Left ventricle myocardium inferior (tissue), 1 donor: ENCODE results near the gene KIF2A. TPM values are rescaled to one million over a fixed set of nuclear protein-coding genes. Genes with fewer than 3 reads are reported as not detected.
A peak's percentile ranks its signal among the peaks of the same experiment; 100 is the strongest.

Source experiments
- DNase-seq: peaks from one replicate; pipeline ENCODE4 v3.0.0-alpha.2; 2020
- H3K27ac ChIP-seq: fragments of 200-600 bp; replicated peaks from 2 replicates; pipeline ENCODE4 v1.8.0; 2021
- H3K27me3 ChIP-seq: fragments of 200-600 bp; 2 replicates; pipeline ENCODE4 v1.8.0; 2021; ENCODE audit warnings: low read depth
- H3K36me3 ChIP-seq: fragments of 200-600 bp; 2 replicates; pipeline ENCODE4 v1.8.0; 2021
- H3K4me1 ChIP-seq: fragments of 200-600 bp; 2 replicates; pipeline ENCODE4 v1.8.0; 2021
- H3K4me3 ChIP-seq: fragments of 200-600 bp; 2 replicates; pipeline ENCODE4 v1.8.0; 2021; ENCODE audit warnings: mild to moderate bottlenecking, moderate library complexity
- H3K9me3 ChIP-seq: fragments of 200-600 bp; replicated peaks from 2 replicates; pipeline ENCODE4 v1.8.0; 2021
- intact Hi-C: fragments of 100-400 bp; cut with micrococcal nuclease; formaldehyde crosslinking; loops from one replicate; pipeline ENCODE4 v1.11.0; 2022
- total RNA-seq: library from RNA; stranded (reverse); fragmentation: NEBNext Ultra II Directional; extraction: Animal tissue kit (Norgen Biotek cat#: 25700); gene quantifications from one replicate; pipeline ENCODE4 v1.2.1, GENCODE V29; 2021
- TF ChIP-seq, protein P1 (sequence below): fragments of 200-600 bp; IDR thresholded peaks from 2 replicates; pipeline ENCODE4 v1.8.0; 2021; ENCODE audit warnings: antibody characterized with exemption, mild to moderate bottlenecking, borderline replicate concordance
- donor health status: DM: no; HTN: yes; CAD: no; lungs with severe emphysema.

The KIF2A gene
- total RNA-seq, 1 donor from 2014 or later: 9.7 TPM

DNA sequence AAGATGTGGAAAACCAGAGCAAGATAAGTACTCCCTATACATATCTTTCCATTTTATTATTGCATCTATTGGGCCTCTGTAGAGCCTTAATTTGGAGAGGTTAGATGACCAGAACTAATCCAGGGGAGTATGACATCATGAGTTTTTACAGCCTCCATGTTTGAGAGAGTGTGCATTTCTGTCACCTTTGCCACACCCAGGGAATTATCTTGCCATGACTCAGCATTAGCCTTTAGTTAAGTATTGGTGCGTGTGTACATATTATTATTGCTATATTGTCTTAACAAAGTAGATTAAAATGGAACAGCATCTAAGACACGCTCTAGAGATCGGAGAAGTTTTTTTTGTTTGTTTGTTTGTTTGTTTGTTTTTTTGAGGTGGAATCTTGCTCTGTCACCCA is 70.1 kb downstream of the KIF2A start:
- H3K9me3 ChIP-seq: no peaks in the 10 kb centered on the region
- intact Hi-C loops: no loop called here
- no peaks in the 10 kb centered on the region for H3K4me1 ChIP-seq
- H3K36me3 ChIP-seq: peaks cover 77% of the 10 kb centered on the region
- no peak overlapping the region for H3K27ac ChIP-seq
- H3K4me3 ChIP-seq: no peak overlapping the region
- TF ChIP-seq, protein P1, sequence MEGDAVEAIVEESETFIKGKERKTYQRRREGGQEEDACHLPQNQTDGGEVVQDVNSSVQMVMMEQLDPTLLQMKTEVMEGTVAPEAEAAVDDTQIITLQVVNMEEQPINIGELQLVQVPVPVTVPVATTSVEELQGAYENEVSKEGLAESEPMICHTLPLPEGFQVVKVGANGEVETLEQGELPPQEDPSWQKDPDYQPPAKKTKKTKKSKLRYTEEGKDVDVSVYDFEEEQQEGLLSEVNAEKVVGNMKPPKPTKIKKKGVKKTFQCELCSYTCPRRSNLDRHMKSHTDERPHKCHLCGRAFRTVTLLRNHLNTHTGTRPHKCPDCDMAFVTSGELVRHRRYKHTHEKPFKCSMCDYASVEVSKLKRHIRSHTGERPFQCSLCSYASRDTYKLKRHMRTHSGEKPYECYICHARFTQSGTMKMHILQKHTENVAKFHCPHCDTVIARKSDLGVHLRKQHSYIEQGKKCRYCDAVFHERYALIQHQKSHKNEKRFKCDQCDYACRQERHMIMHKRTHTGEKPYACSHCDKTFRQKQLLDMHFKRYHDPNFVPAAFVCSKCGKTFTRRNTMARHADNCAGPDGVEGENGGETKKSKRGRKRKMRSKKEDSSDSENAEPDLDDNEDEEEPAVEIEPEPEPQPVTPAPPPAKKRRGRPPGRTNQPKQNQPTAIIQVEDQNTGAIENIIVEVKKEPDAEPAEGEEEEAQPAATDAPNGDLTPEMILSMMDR: no peak
- no peaks in the 10 kb centered on the region for H3K27me3 ChIP-seq
- no peak for DNase-seq

DNA sequence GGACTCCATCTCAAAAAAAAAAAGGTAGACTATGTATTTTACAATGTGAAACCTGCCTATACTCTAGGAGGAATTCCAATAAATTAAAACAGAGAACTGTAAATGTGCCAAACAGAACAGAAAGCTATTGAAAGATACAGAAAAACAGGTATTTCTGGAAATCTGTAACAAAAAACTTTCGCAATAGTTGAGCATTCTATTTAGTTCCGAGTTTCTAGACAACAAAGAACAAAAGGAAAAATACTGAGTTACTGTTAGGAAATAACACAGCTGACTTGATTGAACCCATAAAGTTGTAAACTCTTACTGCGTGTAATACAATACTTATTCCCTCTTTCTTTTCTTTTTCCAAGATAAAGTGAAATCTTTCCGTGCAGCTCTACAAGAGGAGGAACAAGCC is 79.1 kb downstream of the KIF2A start:
- H3K4me1 ChIP-seq: peaks cover 24% of the 10 kb centered on the region
- no peaks in the 10 kb centered on the region for H3K27me3 ChIP-seq
- peaks cover 84% of the 10 kb centered on the region for H3K36me3 ChIP-seq
- TF ChIP-seq, protein P1: no peak
- no peak overlapping the region for H3K4me3 ChIP-seq
- no peak for DNase-seq
- H3K27ac ChIP-seq: peak overlapping the region; percentile 1
- H3K9me3 ChIP-seq: no peaks in the 10 kb centered on the region
- intact Hi-C loops: no loop called here

DNA sequence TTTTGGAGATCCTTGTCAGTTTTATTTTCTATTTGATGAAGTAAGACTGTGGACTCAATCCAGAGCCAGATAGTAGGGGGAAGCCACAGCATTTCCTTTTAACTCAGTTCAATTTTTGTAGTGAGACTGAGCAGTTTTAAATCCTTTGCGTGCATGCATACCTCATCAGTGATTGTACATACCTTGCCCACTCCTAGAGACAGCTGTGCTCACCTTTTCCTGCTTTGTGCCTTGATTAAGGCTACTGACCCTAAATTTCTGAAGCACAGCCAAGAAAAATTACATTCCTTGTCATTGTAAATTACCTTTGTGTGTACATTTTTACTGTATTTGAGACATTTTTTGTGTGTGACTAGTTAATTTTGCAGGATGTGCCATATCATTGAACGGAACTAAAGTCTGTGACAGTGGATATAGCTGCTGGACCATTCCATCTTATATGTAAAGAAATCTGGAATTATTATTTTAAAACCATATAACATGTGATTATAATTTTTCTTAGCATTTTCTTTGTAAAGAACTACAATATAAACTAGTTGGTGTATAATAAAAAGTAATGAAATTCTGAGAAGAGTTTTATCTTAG is 79.9 kb downstream of the KIF2A start:
- DNase-seq: no peak

DNA sequence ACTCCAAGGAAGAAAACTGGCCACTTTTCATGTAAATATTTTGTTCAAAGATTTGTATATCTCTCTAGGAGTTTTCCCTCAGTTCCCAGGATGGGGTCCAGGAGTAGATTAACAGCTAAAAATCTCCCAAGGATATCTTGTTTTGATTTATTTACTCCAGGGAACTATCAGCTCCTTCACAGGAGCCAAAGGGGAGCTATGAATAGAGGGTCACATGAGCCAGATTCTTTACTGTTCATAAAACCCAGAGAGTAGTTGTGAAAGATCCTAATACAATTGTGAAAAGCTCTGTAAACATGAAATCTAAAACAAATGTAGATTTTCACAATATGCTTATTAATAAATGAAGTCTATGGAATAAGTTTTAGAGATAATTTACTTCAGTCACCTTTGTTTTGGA is 80.8 kb downstream of the KIF2A start:
- Histone ChIP-seq H3K4me1 (peaks cover 24% of the 10 kb centered on the region), H3K27ac (peak overlapping the region; percentile 65), H3K36me3 (peaks cover 85% of the 10 kb centered on the region), H3K9me3 (no peaks in the 10 kb centered on the region), H3K4me3 (no peak overlapping the region), H3K27me3 (no peaks in the 10 kb centered on the region)
- no peak for DNase-seq
- intact Hi-C loops: no loop called here
- TF ChIP-seq, protein P1: no peak

More for the DNA sequence above, 79.9 kb downstream of the KIF2A start:
- Histone ChIP-seq H3K36me3 (peaks cover 86% of the 10 kb centered on the region), H3K4me1 (peaks cover 24% of the 10 kb centered on the region), H3K9me3 (no peaks in the 10 kb centered on the region), H3K4me3 (no peak overlapping the region), H3K27me3 (no peaks in the 10 kb centered on the region), H3K27ac (peak overlapping the region; percentile 7)
- TF ChIP-seq, protein P1: no peak
- intact Hi-C loops: no loop called here

DNA sequence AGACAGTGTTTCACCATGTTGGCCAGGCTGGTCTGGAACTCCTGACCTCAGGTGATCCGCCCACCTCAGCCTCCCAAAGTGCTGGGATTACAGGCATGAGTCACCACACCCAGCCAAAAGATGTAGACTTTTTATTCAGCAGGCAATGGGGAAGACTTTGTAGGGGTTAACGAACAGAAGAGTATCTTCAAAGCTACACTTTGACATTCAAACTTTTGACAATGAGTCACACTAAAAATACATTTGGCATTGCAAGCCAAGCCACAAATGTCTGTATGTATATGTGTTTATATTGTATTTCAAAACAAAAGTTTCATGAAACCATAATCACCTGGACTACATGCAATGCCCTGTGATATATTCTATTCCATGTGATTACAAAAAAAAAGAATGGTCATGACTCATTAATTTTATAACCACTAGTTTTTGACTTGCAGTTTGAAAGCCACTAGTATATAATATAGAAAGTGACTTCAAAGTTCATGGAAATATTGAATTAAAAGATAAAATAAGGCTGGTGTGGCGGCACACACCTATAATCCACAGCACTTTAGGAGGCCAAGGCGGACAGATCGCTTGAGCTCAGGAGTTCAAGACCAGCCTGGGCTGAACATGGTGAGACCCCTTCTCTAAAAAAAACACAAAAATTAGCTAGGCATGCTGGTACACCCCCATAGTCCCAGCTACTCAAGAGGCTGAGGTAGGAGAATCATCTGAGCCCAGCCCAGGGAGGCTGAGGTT is 89.4 kb downstream of the KIF2A start:
- Histone ChIP-seq H3K4me3 (no peak overlapping the region), H3K27ac (no peak overlapping the region), H3K9me3 (no peaks in the 10 kb centered on the region), H3K4me1 (no peaks in the 10 kb centered on the region), H3K36me3 (peaks cover 95% of the 10 kb centered on the region), H3K27me3 (no peaks in the 10 kb centered on the region)
- DNase-seq: no peak
- intact Hi-C loops: no loop called here
- TF ChIP-seq, protein P1: no peak
